K562 (cell line): Measurements from ENCODE around the gene HYAL3. TPM values are rescaled to one million over a fixed set of nuclear protein-coding genes. Genes with fewer than 3 reads are reported as not detected.

Experiments used
- ARID2 ChIP-seq: fragments of 450-650 bp; IDR thresholded peaks from 2 replicates; pipeline ENCODE4 v1.6.1; 2017; ENCODE audit warnings: antibody characterized with exemption, mild to moderate bottlenecking
- CREB3L1 ChIP-seq: fragments of 450-650 bp; IDR thresholded peaks from 2 replicates; pipeline ENCODE4 v1.6.1; 2014; ENCODE audit warnings: low read depth, mild to moderate bottlenecking, moderate library complexity, borderline replicate concordance
- HES1 ChIP-seq: fragments of 450-650 bp; IDR thresholded peaks from 2 replicates; pipeline ENCODE4 v1.6.1; 2016; ENCODE audit warnings: low read depth, mild to moderate bottlenecking, moderate library complexity
- MBD1 ChIP-seq: fragments of 250-450 bp; sonication (Bioruptor Pico); IDR thresholded peaks from 2 replicates; pipeline ENCODE4 v1.8.0; 2022; ENCODE audit warnings: inconsistent platforms
- MCM2 ChIP-seq: fragments of 450-650 bp; IDR thresholded peaks from 2 replicates; pipeline ENCODE4 v1.6.1; 2017; ENCODE audit warnings: low read depth, mild to moderate bottlenecking
- MCM5 ChIP-seq: fragments of 450-650 bp; IDR thresholded peaks from 2 replicates; pipeline ENCODE4 v1.6.1; 2016; ENCODE audit warnings: low read depth
- MTA2 ChIP-seq: fragments of 450-650 bp; IDR thresholded peaks from 2 replicates; pipeline ENCODE4 v1.6.1; 2016; ENCODE audit warnings: low read depth
- NCOA4 ChIP-seq: fragments of 450-650 bp; IDR thresholded peaks from 2 replicates; pipeline ENCODE4 v1.6.1; 2018; ENCODE audit warnings: mild to moderate bottlenecking; ENCODE audit not compliant: partially characterized antibody
- NR2C1 ChIP-seq, 2 experiments: fragments of 450-650 bp; IDR thresholded peaks; 2 replicates each; pipeline ENCODE4 v1.6.1; 2017; ENCODE audit warnings: mild to moderate bottlenecking in 2 of 2, antibody characterized with exemption in 1 of 2, inconsistent platforms in 1 of 2, missing compliant biosample characterization in 1 of 2, missing genetic modification characterization in 1 of 2
- NR2F6 ChIP-seq: fragments of 450-650 bp; formaldehyde crosslinking; IDR thresholded peaks from 2 replicates; pipeline ENCODE4 v1.4.0; 2020; ENCODE audit warnings: mild to moderate bottlenecking
- RNF2 ChIP-seq: sonication (generic); IDR thresholded peaks from 2 replicates; pipeline ENCODE4 v1.6.1; 2016
- SMARCA4 ChIP-seq: fragments of 450-650 bp; IDR thresholded peaks from 2 replicates; pipeline ENCODE4 v1.6.1; 2016
- TCFL5 ChIP-seq: fragments of 250-450 bp; sonication (Bioruptor Pico); conservative IDR thresholded peaks from 2 replicates; pipeline ENCODE4 v1.6.1; 2021; ENCODE audit warnings: mild to moderate bottlenecking, moderate library complexity, matching md5 sums
- THAP7 ChIP-seq: fragments of 250-450 bp; sonication (Bioruptor Pico); IDR thresholded peaks from 2 replicates; pipeline ENCODE4 v1.5.0; 2021
- TSHZ1 ChIP-seq: fragments of 250-450 bp; sonication (Bioruptor Pico); IDR thresholded peaks from 2 replicates; pipeline ENCODE4 v1.4.0; 2020; ENCODE audit warnings: mild to moderate bottlenecking, moderate library complexity
- ZBTB26 ChIP-seq: fragments of 450-650 bp; formaldehyde crosslinking; IDR thresholded peaks from 2 replicates; pipeline ENCODE4 v1.4.0; 2022; ENCODE audit warnings: missing genetic modification characterization
- ZNF408 ChIP-seq: fragments of 250-450 bp; sonication (Bioruptor Pico); IDR thresholded peaks from 2 replicates; pipeline ENCODE4 v1.4.0; 2020; ENCODE audit warnings: low read depth, mild to moderate bottlenecking, moderate library complexity
- ZNF57 ChIP-seq: fragments of 450-650 bp; formaldehyde crosslinking; IDR thresholded peaks from 2 replicates; pipeline ENCODE4 v1.4.0; 2020; ENCODE audit warnings: mild to moderate bottlenecking, moderate library complexity
- ZNF707 ChIP-seq: fragments of 250-450 bp; sonication (Bioruptor Pico); conservative IDR thresholded peaks from 2 replicates; pipeline ENCODE4 v1.8.0; 2022; ENCODE audit warnings: inconsistent platforms, mild to moderate bottlenecking, moderate library complexity
- ZNF75A ChIP-seq: fragments of 450-650 bp; formaldehyde crosslinking; IDR thresholded peaks from 2 replicates; pipeline ENCODE4 v1.4.0; 2020; ENCODE audit warnings: mild to moderate bottlenecking
- polyA plus RNA-seq, 8 experiments: library from polyadenylated mRNA; depleted of rRNA in 4 of 8; stranded (reverse) in 5 of 8; unstranded in 3 of 8; fragments of >200 nt; fragmentation: Nextera tagmentation in 2 of 8; fragmentation: Illumina TruSeq in 1 of 8; extraction: Ambion mirVana in 2 of 8; extraction: Trizol in 1 of 8; gene quantifications; 2 replicates each; pipeline versions ENCODE4 v1.2.1 to v1.2.3, GENCODE V29; 2011 to 2014; ENCODE audit warnings: inconsistent platforms in 1 of 8, missing spikeins in 1 of 8
- total RNA-seq, 7 experiments: library from RNA; depleted of rRNA in 6 of 7; stranded (reverse); fragments of >200 nt in 6 of 7; fragmentation: Illumina TruSeq in 2 of 7; extraction: Trizol in 2 of 7; gene quantifications; 2 replicates each; pipeline versions ENCODE4 v1.2.1 to v1.2.3, GENCODE V29; 2011 to 2021; ENCODE audit warnings: low replicate concordance in 1 of 7

Gene HYAL3
- total and polyA plus RNA-seq, 9 of the 15 experiments (the other 6 are each of a cell fraction or from before 2014, with no cell fraction given): 0.38 to 9.1 (median 6.8) TPM

- TF ChIP-seq MBD1 (CRISPR knock-in tag) (no peak), ZBTB26 (no peak), TCFL5 (no peak), MTA2 (no peak), RNF2 (no peak), NR2C1 (IDR thresholded peaks at IDR 0.05) (no peak), NR2C1 (tag; IDR thresholded peaks at IDR 0.05) (no peak), NCOA4 (no peak), MCM5 (no peak), THAP7 (CRISPR knock-in tag) (peak; percentile 64; the same call in 1 of the 2 replicates), MCM2 (no peak), ZNF75A (CRISPR knock-in tag) (no peak), ZNF57 (CRISPR knock-in tag) (no peak), ARID2 (no peak), ZNF707 (CRISPR knock-in tag) (no peak), NR2F6 (CRISPR knock-in tag) (no peak), HES1 (no peak), SMARCA4 (no peak), TSHZ1 (CRISPR knock-in tag) (no peak), ZNF408 (CRISPR knock-in tag) (no peak), CREB3L1 (no peak)
Observed at GRCh38 chr3:50327943-50328691, 28.9 kb upstream of the HYAL3 start, which contains the start of gene TUSC2 (continued).
